ENCODE data around the gene SETDB1. TPM values are rescaled to one million over a fixed set of nuclear protein-coding genes. Genes with fewer than 3 reads are reported as not detected.

Gene SETDB1
- total and polyA plus RNA-seq, 2 of the 13 experiments (the other 11 are each of a cell fraction or from before 2014, with no cell fraction given), result 33.1 to 34.6 TPM

- Histone ChIP-seq H3K9me3 (ENCODE audit: low read length) (no peaks in the 10 kb centered on the region), H3K36me3 (replicated peaks in 1 of 2; ENCODE audit: control insufficient read depth in 1 of 2, insufficient read depth in 2 of 2, low read length in 2 of 2) (peaks cover 7 to 31% of the 10 kb centered on the region in 2 experiments; a peak in 4 of 5 replicates), H3K4me2 (ENCODE audit: low read depth, low read length) (peak overlapping the region; percentile 65), H3K79me2 (ENCODE audit: insufficient read depth, low read length) (peaks cover 15% of the 10 kb centered on the region), H4K20me1 (ENCODE audit: insufficient read depth, low read length) (no peaks in the 10 kb centered on the region), H3K9ac (ENCODE audit: insufficient read depth, low read depth, low read length) (peak overlapping the region; percentile 31; the same call in 1 of the 2 replicates), H2AFZ (ENCODE audit: low read length) (no peak overlapping the region), H3K27ac (ENCODE audit: extremely low read length, insufficient read depth, low read length) (peak overlapping the region; percentile 29), H3K27me3 (ENCODE audit: control insufficient read depth in 1 of 2, insufficient read depth in 2 of 2, low read length in 2 of 2) (no peaks in the 10 kb centered on the region; a peak in 1 of 5 replicates), H3K4me1 (ENCODE audit: insufficient read depth, low read length) (peaks cover 60% of the 10 kb centered on the region), H3K4me3 (replicated peaks in 1 of 3; ENCODE audit: insufficient read depth in 1 of 3, low read depth in 2 of 3, low read length in 3 of 3) (no peak overlapping the region; a peak in 1 of 6 replicates)
- FAIRE-seq (no peak), DNase-seq (ENCODE audit: low spot score) (no peak), ATAC-seq (no peak)
- intact Hi-C loops (cut with micrococcal nuclease; ENCODE audit: unreplicated experiment), result no loop called here
- POLR2A ChIA-PET, result interaction anchor here (0.9 to 9.1 kb wide), 5 partner anchors 10 to 35 kb away, joined by 3 to 150 read pairs (median 8); partner anchors contain the start of gene ANXA9
- in situ Hi-C loops (cut with HindIII; ENCODE audit: extremely low pct_ligation_motif_present, low pct_unique_long_range_greater_than_20kb), result no loop called here
- 12% methylated on average over 2 of the region's 2 CpGs for WGBS (ENCODE audit: low lambda C conversion rate)
- CTCF ChIA-PET (ENCODE audit: low intra/inter-chr PET ratio, low total read pairs), result no interaction called here
- BruUV-seq (replicated peaks), result no TSS peak
- TF ChIP-seq ZNF878 (CRISPR knock-in tag; IDR thresholded peaks at IDR 0.05) (no peak), KLF15 (CRISPR knock-in tag; IDR thresholded peaks at IDR 0.05; ENCODE audit: borderline replicate concordance) (no peak), FOXA1 (IDR thresholded peaks at IDR 0.05) (no peak), FOXA1 (CRISPR knock-in tag; IDR thresholded peaks at IDR 0.05) (peak; percentile 6; the same call in 1 of the 2 replicates), NR2C2 (CRISPR knock-in tag; IDR thresholded peaks at IDR 0.05; ENCODE audit: borderline replicate concordance) (no peak), RBFOX2 (IDR thresholded peaks at IDR 0.05; ENCODE audit: low read depth, low read length) (no peak), TEAD3 (CRISPR knock-in tag; optimal IDR thresholded peaks at IDR 0.05; ENCODE audit: borderline replicate concordance) (peak; percentile 26)
These were observed 76.4 kb downstream of the SETDB1 start for GRCh38 chr1:151002611-151003010.

GRCh38 chr1:151003180-151003579, 77.0 kb downstream of the SETDB1 start:
- CTCF ChIA-PET (ENCODE audit: low intra/inter-chr PET ratio, low total read pairs), result interaction anchor here (1.7 kb wide), 1 partner anchor 24 kb away, joined by 7 read pairs; no protein-coding TSS in a partner anchor
- FAIRE-seq (no peak), DNase-seq (ENCODE audit: low spot score) (no peak), ATAC-seq (no peak)
- no peak overlapping the region for H2AFZ ChIP-seq (ENCODE audit: low read length)
- no peaks in the 10 kb centered on the region for H3K9me3 ChIP-seq (ENCODE audit: low read length)
- peaks cover 7 to 26% of the 10 kb centered on the region in 2 experiments; a peak in 4 of 5 replicates for H3K36me3 ChIP-seq (replicated peaks in 1 of 2; ENCODE audit: control insufficient read depth in 1 of 2, insufficient read depth in 2 of 2, low read length in 2 of 2)
- H3K79me2 ChIP-seq (ENCODE audit: insufficient read depth, low read length), result peaks cover 15% of the 10 kb centered on the region
- intact Hi-C loops (cut with micrococcal nuclease; ENCODE audit: unreplicated experiment) (no loop called here), in situ Hi-C loops (cut with HindIII; ENCODE audit: extremely low pct_ligation_motif_present, low pct_unique_long_range_greater_than_20kb) (no loop called here)
- H3K4me2 ChIP-seq (ENCODE audit: low read depth, low read length), result peak overlapping the region; percentile 65
- peaks cover 64% of the 10 kb centered on the region for H3K4me1 ChIP-seq (ENCODE audit: insufficient read depth, low read length)
- no peaks in the 10 kb centered on the region; a peak in 1 of 5 replicates for H3K27me3 ChIP-seq (ENCODE audit: control insufficient read depth in 1 of 2, insufficient read depth in 2 of 2, low read length in 2 of 2)
- POLR2A ChIA-PET, result interaction anchor here (0.8 to 9.1 kb wide), 5 partner anchors 9 to 36 kb away, joined by 3 to 150 read pairs (median 5); partner anchors contain the start of gene ANXA9
- no peaks in the 10 kb centered on the region for H4K20me1 ChIP-seq (ENCODE audit: insufficient read depth, low read length)
- TF ChIP-seq MTF1 (CRISPR knock-in tag; IDR thresholded peaks at IDR 0.05) (no peak), PRMT3 (CRISPR knock-in tag; IDR thresholded peaks at IDR 0.05; ENCODE audit: borderline replicate concordance, low read depth) (no peak)
- no peak overlapping the region for H3K9ac ChIP-seq (ENCODE audit: insufficient read depth, low read depth, low read length)
- peak overlapping the region; percentile 36 for H3K27ac ChIP-seq (ENCODE audit: extremely low read length, insufficient read depth, low read length)
- BruUV-seq (replicated peaks), result no TSS peak
- no peak overlapping the region; a peak in 1 of 6 replicates for H3K4me3 ChIP-seq (replicated peaks in 1 of 3; ENCODE audit: insufficient read depth in 1 of 3, low read depth in 2 of 3, low read length in 3 of 3)
